ENCODE measurements around the gene POT1.
"Not testable (repeated sequence)": the region's sequence is repeated elsewhere in the genome, so short reads cannot be mapped to it uniquely, and the experiment has no call there.

POT1 gene

GRCh38 chr7:124929467-124930172 is at the start of gene POT1:
Gene POT1 (minus strand): TSS chr7:124929825. CDS start chr7:124897173, 32,652 bp downstream.
- Histone ChIP-seq H3K9me3 (ENCODE audit: control insufficient read depth in 1 of 2, low read length in 2 of 2) (no peaks in the 10 kb centered on the region), H3K27ac (ENCODE audit: low read length) (peak within 1 kb of the TSS; percentile 78), H3K36me3 (ENCODE audit: control insufficient read depth in 1 of 2, insufficient read depth in 2 of 2, low read length in 2 of 2) (no peaks in the 10 kb centered on the region), H3K27me3 (ENCODE audit: low read depth, low read length) (no peaks in the 10 kb centered on the region), H3K4me3 (ENCODE audit: low read depth in 1 of 2, low read length in 2 of 2) (peak within 1 kb of the TSS; percentile 79 to 81), H3K4me1 (ENCODE audit: control insufficient read depth in 1 of 2, insufficient read depth in 2 of 2, low read length in 2 of 2) (peaks cover 0 to 16% of the 10 kb centered on the region in 2 donors)

- not testable (repeated sequence) for H3K27me3 ChIP-seq (ENCODE audit: low read depth, low read length); H3K4me1 ChIP-seq (ENCODE audit: control insufficient read depth in 1 of 2, insufficient read depth in 2 of 2, low read length in 2 of 2); H3K36me3 ChIP-seq (ENCODE audit: control insufficient read depth in 1 of 2, insufficient read depth in 2 of 2, low read length in 2 of 2); H3K4me3 ChIP-seq (ENCODE audit: low read depth in 1 of 2, low read length in 2 of 2); H3K9me3 ChIP-seq (ENCODE audit: control insufficient read depth in 1 of 2, low read length in 2 of 2); H3K27ac ChIP-seq (ENCODE audit: low read length)
Observed at GRCh38 chr7:124975131-124975530, 45.5 kb upstream of the POT1 start.

GRCh38 chr7:124965553-124965952 is 35.9 kb upstream of the POT1 start:
- no peaks in the 10 kb centered on the region for H3K4me1 ChIP-seq (ENCODE audit: control insufficient read depth in 1 of 2, insufficient read depth in 2 of 2, low read length in 2 of 2)
- no peak overlapping the region for H3K27ac ChIP-seq (ENCODE audit: low read length)
- no peaks in the 10 kb centered on the region for H3K9me3 ChIP-seq (ENCODE audit: control insufficient read depth in 1 of 2, low read length in 2 of 2)
- no peak overlapping the region for H3K4me3 ChIP-seq (ENCODE audit: low read depth in 1 of 2, low read length in 2 of 2)
- H3K36me3 ChIP-seq (ENCODE audit: control insufficient read depth in 1 of 2, insufficient read depth in 2 of 2, low read length in 2 of 2): no peaks in the 10 kb centered on the region
- H3K27me3 ChIP-seq (ENCODE audit: low read depth, low read length): no peaks in the 10 kb centered on the region

GRCh38 chr7:124959676-124960075 is 30.1 kb upstream of the POT1 start:
- H3K9me3 ChIP-seq (ENCODE audit: control insufficient read depth in 1 of 2, low read length in 2 of 2): peaks cover 0 to 3% of the 10 kb centered on the region in 2 donors
- H3K27ac ChIP-seq (ENCODE audit: low read length): no peak overlapping the region
- H3K4me3 ChIP-seq (ENCODE audit: low read depth in 1 of 2, low read length in 2 of 2): no peak overlapping the region
- H3K4me1 ChIP-seq (ENCODE audit: control insufficient read depth in 1 of 2, insufficient read depth in 2 of 2, low read length in 2 of 2): no peaks in the 10 kb centered on the region
- no peaks in the 10 kb centered on the region for H3K36me3 ChIP-seq (ENCODE audit: control insufficient read depth in 1 of 2, insufficient read depth in 2 of 2, low read length in 2 of 2)
- no peaks in the 10 kb centered on the region for H3K27me3 ChIP-seq (ENCODE audit: low read depth, low read length)

DNA sequence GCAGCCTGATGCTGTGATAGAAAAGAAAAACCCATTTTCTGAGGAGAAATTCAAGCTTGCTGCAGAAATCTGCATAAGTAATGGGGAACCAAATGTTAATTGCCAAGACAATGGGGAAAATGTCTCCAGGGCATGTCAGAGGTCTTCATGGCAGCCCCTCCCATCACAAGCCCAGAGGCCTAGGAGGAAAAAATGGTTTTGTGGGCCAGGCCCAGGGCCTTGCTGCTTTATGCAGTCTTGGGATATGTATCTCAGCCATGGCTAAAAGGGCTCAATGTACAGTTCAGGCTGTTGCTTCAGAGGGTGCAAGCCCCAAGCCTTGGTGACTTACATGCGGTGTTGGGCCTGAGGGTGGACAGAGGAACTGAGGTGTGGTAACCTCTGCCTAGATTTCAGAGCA is 28.3 kb upstream of the POT1 start:
- H3K4me3 ChIP-seq (ENCODE audit: low read depth in 1 of 2, low read length in 2 of 2); H3K36me3 ChIP-seq (ENCODE audit: control insufficient read depth in 1 of 2, insufficient read depth in 2 of 2, low read length in 2 of 2); H3K9me3 ChIP-seq (ENCODE audit: control insufficient read depth in 1 of 2, low read length in 2 of 2); H3K27ac ChIP-seq (ENCODE audit: low read length); H3K27me3 ChIP-seq (ENCODE audit: low read depth, low read length); H3K4me1 ChIP-seq (ENCODE audit: control insufficient read depth in 1 of 2, insufficient read depth in 2 of 2, low read length in 2 of 2): not testable (repeated sequence)

GRCh38 chr7:124956160-124956559 is 26.5 kb upstream of the POT1 start:
- Histone ChIP-seq H3K4me3 (ENCODE audit: low read depth in 1 of 2, low read length in 2 of 2) (no peak overlapping the region), H3K9me3 (ENCODE audit: control insufficient read depth in 1 of 2, low read length in 2 of 2) (peaks cover 0 to 3% of the 10 kb centered on the region in 2 donors), H3K27me3 (ENCODE audit: low read depth, low read length) (no peaks in the 10 kb centered on the region), H3K4me1 (ENCODE audit: control insufficient read depth in 1 of 2, insufficient read depth in 2 of 2, low read length in 2 of 2) (no peaks in the 10 kb centered on the region), H3K36me3 (ENCODE audit: control insufficient read depth in 1 of 2, insufficient read depth in 2 of 2, low read length in 2 of 2) (no peaks in the 10 kb centered on the region), H3K27ac (ENCODE audit: low read length) (no peak overlapping the region)

DNA sequence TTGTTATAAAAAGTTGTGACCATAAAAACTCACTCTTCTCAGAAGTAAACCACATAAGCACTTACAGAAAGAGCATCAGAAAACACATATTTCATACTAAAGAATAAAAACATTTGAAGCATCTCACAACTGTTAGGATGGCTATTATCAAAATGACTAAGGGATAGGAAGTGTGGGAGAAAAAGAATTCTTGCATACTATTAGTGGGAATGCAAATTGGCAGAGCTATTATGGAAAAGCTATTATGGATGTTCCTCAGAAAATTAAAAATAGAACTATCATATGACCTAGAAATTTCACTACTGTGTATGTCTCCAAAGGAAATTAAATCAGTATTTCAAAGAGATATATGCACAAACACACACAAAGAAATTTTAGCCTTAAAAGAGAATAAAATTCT is 25.2 kb upstream of the POT1 start:
- Histone ChIP-seq H3K36me3 (ENCODE audit: control insufficient read depth in 1 of 2, insufficient read depth in 2 of 2, low read length in 2 of 2) (no peaks in the 10 kb centered on the region), H3K27me3 (ENCODE audit: low read depth, low read length) (no peaks in the 10 kb centered on the region), H3K4me1 (ENCODE audit: control insufficient read depth in 1 of 2, insufficient read depth in 2 of 2, low read length in 2 of 2) (no peaks in the 10 kb centered on the region), H3K27ac (ENCODE audit: low read length) (no peak overlapping the region), H3K4me3 (ENCODE audit: low read depth in 1 of 2, low read length in 2 of 2) (no peak overlapping the region), H3K9me3 (ENCODE audit: control insufficient read depth in 1 of 2, low read length in 2 of 2) (peaks cover 0 to 3% of the 10 kb centered on the region in 2 donors)

DNA sequence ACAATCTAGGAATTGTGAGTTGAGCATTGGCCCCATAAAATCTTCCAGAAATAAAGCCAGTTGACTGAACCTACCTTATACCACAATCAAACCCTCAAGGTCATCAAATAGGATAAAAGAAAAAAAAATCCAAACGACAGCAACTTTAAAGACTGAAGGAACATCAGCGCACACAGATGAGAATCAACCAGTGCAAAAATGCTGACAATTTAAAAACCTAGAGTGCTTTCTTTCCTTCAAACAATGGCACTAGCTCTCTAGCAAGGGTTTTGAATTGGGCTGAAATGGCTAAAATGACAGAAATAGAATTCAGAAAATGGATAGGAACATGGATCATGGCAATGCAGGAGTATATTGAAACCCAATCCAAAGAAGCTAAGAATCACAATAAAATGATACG is 16.1 kb upstream of the POT1 start:
- Histone ChIP-seq H3K9me3 (ENCODE audit: control insufficient read depth in 1 of 2, low read length in 2 of 2) (no peaks in the 10 kb centered on the region), H3K36me3 (ENCODE audit: control insufficient read depth in 1 of 2, insufficient read depth in 2 of 2, low read length in 2 of 2) (no peaks in the 10 kb centered on the region), H3K4me3 (ENCODE audit: low read depth in 1 of 2, low read length in 2 of 2) (no peak overlapping the region), H3K4me1 (ENCODE audit: control insufficient read depth in 1 of 2, insufficient read depth in 2 of 2, low read length in 2 of 2) (no peaks in the 10 kb centered on the region), H3K27me3 (ENCODE audit: low read depth, low read length) (no peaks in the 10 kb centered on the region), H3K27ac (ENCODE audit: low read length) (no peak overlapping the region)

- Histone ChIP-seq H3K4me1 (ENCODE audit: control insufficient read depth in 1 of 2, insufficient read depth in 2 of 2, low read length in 2 of 2) (no peaks in the 10 kb centered on the region), H3K9me3 (ENCODE audit: control insufficient read depth in 1 of 2, low read length in 2 of 2) (no peaks in the 10 kb centered on the region), H3K27ac (ENCODE audit: low read length) (no peak overlapping the region), H3K4me3 (ENCODE audit: low read depth in 1 of 2, low read length in 2 of 2) (no peak overlapping the region), H3K36me3 (ENCODE audit: control insufficient read depth in 1 of 2, insufficient read depth in 2 of 2, low read length in 2 of 2) (no peaks in the 10 kb centered on the region), H3K27me3 (ENCODE audit: low read depth, low read length) (no peaks in the 10 kb centered on the region)
Observed at GRCh38 chr7:124943472-124943871, 13.8 kb upstream of the POT1 start.

GRCh38 chr7:124942399-124942798 is 12.8 kb upstream of the POT1 start:
- Histone ChIP-seq H3K27ac (ENCODE audit: low read length) (no peak overlapping the region), H3K9me3 (ENCODE audit: control insufficient read depth in 1 of 2, low read length in 2 of 2) (no peaks in the 10 kb centered on the region), H3K36me3 (ENCODE audit: control insufficient read depth in 1 of 2, insufficient read depth in 2 of 2, low read length in 2 of 2) (no peaks in the 10 kb centered on the region), H3K27me3 (ENCODE audit: low read depth, low read length) (no peaks in the 10 kb centered on the region), H3K4me3 (ENCODE audit: low read depth in 1 of 2, low read length in 2 of 2) (no peak overlapping the region), H3K4me1 (ENCODE audit: control insufficient read depth in 1 of 2, insufficient read depth in 2 of 2, low read length in 2 of 2) (no peaks in the 10 kb centered on the region)

DNA sequence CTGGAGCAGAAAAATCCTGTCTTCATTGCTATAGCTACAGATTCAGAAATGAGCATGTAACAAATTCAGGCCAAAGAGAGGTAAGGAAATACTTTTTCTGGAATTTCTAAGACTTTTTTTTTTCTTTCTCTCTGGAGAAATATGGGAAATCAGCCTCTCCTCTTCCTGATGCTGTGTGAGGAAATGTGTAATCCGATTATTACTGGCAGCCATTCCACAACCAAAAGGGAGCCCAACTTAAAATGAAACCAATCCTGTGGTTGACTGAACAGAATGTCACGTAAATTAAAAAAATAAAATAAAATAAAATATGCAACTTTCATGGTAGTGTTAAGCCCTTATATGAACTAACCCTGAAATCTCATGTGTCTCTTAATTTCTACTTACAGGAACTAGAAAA is 10.7 kb upstream of the POT1 start:
- H3K36me3 ChIP-seq (ENCODE audit: control insufficient read depth in 1 of 2, insufficient read depth in 2 of 2, low read length in 2 of 2): no peaks in the 10 kb centered on the region
- H3K4me3 ChIP-seq (ENCODE audit: low read depth in 1 of 2, low read length in 2 of 2): no peak overlapping the region
- no peaks in the 10 kb centered on the region for H3K9me3 ChIP-seq (ENCODE audit: control insufficient read depth in 1 of 2, low read length in 2 of 2)
- no peaks in the 10 kb centered on the region for H3K27me3 ChIP-seq (ENCODE audit: low read depth, low read length)
- H3K4me1 ChIP-seq (ENCODE audit: control insufficient read depth in 1 of 2, insufficient read depth in 2 of 2, low read length in 2 of 2): no peaks in the 10 kb centered on the region
- H3K27ac ChIP-seq (ENCODE audit: low read length): no peak overlapping the region

DNA sequence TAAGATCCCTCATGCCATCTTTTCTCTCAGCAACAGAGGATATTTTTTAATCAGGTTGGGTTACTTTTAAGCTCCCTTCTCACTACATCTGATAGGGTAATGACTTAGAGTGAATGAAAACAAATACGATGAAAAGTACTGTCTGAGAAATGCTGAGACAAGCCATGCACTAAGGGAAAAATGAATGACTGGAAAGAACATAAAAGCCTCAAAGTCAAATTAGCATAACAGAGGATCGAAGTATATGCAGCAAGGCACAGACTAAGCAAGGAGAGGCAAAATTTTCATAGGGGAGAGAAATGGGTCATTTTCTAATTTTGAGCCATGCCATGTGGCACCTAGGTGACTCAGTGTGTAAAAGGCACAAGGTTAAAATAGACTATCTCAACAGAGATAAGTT is 8.5 kb upstream of the POT1 start:
- no peaks in the 10 kb centered on the region for H3K36me3 ChIP-seq (ENCODE audit: control insufficient read depth in 1 of 2, insufficient read depth in 2 of 2, low read length in 2 of 2)
- no peak overlapping the region for H3K4me3 ChIP-seq (ENCODE audit: low read depth in 1 of 2, low read length in 2 of 2)
- no peaks in the 10 kb centered on the region for H3K4me1 ChIP-seq (ENCODE audit: control insufficient read depth in 1 of 2, insufficient read depth in 2 of 2, low read length in 2 of 2)
- H3K27me3 ChIP-seq (ENCODE audit: low read depth, low read length): no peaks in the 10 kb centered on the region
- no peak overlapping the region for H3K27ac ChIP-seq (ENCODE audit: low read length)
- H3K9me3 ChIP-seq (ENCODE audit: control insufficient read depth in 1 of 2, low read length in 2 of 2): no peaks in the 10 kb centered on the region

Data from muscle layer of duodenum (tissue), 2 donors.